ENCODE data around the gene TAF11L11. TPM values are rescaled to one million over a fixed set of nuclear protein-coding genes. Genes with fewer than 3 reads are reported as not detected.
"Not testable (repeated sequence)": the region's sequence is repeated elsewhere in the genome, so short reads cannot be mapped to it uniquely, and the experiment has no call there.

The TAF11L11 gene
- total RNA-seq, 1 donor from 2014 or later = not detected

DNA sequence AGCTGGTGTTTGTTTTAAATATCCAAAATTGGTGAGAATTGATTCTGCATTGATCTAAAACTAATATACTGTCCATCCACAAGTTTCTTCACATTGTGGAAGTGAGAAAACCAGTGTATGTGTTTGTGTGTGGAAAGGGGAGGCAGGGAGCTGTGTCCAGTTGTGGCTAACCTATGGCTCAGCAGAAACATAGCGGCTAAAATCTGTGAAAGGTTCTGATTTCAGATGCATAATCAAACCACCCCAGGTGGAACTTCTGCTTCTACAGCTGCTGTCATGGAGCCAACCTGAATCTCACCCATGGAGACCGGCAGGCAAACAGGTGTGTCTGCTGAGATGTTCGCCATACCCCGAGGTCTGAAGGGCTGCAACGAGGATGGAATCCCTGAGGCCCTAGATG, 30.2 kb downstream of the TAF11L11 start, which contains the start of gene TAF11L14:
TAF11L14 (plus strand) TSS at position 301 of the 400 bp plus-strand sequence.
- DNase-seq (ENCODE audit: extremely low spot score, unreplicated experiment) = no peak
- peaks cover 4% of the 10 kb centered on the region for H3K27me3 Mint-ChIP-seq (ENCODE audit: unreplicated experiment)
- TF ChIP-seq, protein P1, sequence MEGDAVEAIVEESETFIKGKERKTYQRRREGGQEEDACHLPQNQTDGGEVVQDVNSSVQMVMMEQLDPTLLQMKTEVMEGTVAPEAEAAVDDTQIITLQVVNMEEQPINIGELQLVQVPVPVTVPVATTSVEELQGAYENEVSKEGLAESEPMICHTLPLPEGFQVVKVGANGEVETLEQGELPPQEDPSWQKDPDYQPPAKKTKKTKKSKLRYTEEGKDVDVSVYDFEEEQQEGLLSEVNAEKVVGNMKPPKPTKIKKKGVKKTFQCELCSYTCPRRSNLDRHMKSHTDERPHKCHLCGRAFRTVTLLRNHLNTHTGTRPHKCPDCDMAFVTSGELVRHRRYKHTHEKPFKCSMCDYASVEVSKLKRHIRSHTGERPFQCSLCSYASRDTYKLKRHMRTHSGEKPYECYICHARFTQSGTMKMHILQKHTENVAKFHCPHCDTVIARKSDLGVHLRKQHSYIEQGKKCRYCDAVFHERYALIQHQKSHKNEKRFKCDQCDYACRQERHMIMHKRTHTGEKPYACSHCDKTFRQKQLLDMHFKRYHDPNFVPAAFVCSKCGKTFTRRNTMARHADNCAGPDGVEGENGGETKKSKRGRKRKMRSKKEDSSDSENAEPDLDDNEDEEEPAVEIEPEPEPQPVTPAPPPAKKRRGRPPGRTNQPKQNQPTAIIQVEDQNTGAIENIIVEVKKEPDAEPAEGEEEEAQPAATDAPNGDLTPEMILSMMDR (IDR thresholded peaks at IDR 0.05) = no peak
- no peak within 1 kb of the TSS for H3K27ac Mint-ChIP-seq (ENCODE audit: unreplicated experiment)
- no peak within 1 kb of the TSS for H3K4me3 Mint-ChIP-seq (ENCODE audit: unreplicated experiment)
- no peaks in the 10 kb centered on the region for H3K4me1 Mint-ChIP-seq (ENCODE audit: unreplicated experiment)
- no peaks in the 10 kb centered on the region for H3K9me3 Mint-ChIP-seq (ENCODE audit: unreplicated experiment)
- H3K36me3 Mint-ChIP-seq (ENCODE audit: unreplicated experiment) = no peaks in the 10 kb centered on the region

DNA sequence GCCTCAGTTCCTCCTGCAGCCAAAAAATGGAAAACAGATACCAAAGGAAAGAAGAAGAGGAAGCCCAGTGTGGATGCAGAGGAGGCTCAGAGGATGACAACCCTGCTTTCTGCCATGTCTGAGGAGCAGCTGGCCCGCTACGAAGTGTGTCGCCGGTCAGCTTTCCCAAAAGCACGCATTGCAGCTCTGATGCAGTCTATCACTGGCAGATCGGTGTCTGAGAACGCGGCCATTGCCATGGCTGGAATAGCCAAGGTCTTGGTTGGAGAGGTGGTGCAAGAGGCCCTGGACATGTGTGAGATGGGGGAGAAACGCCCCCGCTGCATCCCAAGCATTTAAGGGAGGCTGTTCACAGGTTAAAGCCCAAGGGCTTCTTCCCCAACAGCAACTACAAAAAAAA, 45.2 kb downstream of the TAF11L11 start:
- not testable (repeated sequence) for H3K4me1 Mint-ChIP-seq (ENCODE audit: unreplicated experiment); DNase-seq (ENCODE audit: extremely low spot score, unreplicated experiment); H3K4me3 Mint-ChIP-seq (ENCODE audit: unreplicated experiment); H3K9me3 Mint-ChIP-seq (ENCODE audit: unreplicated experiment); H3K27ac Mint-ChIP-seq (ENCODE audit: unreplicated experiment); H3K27me3 Mint-ChIP-seq (ENCODE audit: unreplicated experiment); H3K36me3 Mint-ChIP-seq (ENCODE audit: unreplicated experiment)

DNA sequence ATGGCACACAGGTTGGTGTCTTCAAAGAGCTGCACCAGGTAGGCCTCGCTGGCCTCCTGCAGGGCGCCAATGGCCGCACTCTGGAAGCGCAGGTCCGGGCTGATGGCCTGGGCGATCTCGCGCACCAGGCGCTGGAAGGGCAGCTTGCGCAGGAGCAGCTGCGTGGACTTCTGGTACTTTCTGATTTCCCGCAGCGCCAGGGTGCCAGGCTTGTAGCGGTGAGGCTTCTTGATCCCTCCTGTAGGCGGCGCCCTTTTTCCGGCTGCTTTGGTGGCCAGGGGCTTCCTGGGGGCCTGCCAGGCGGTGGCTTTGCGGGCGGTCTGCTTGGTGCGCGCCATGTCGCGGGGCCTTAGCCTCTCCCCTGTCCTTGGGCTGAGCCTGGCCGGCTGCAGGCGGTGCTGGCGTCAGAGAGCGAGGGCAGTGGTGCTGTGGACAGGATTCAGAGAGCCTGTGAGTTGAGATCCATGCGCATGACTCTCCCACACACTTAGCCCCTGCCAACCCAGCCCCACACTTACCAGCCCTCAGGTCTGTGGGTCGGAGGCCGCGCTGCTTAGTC, 51.3 kb downstream of the TAF11L11 start:
- not testable (repeated sequence) for H3K4me3 Mint-ChIP-seq (ENCODE audit: unreplicated experiment); H3K27me3 Mint-ChIP-seq (ENCODE audit: unreplicated experiment); H3K27ac Mint-ChIP-seq (ENCODE audit: unreplicated experiment); H3K9me3 Mint-ChIP-seq (ENCODE audit: unreplicated experiment); DNase-seq (ENCODE audit: extremely low spot score, unreplicated experiment); H3K36me3 Mint-ChIP-seq (ENCODE audit: unreplicated experiment); H3K4me1 Mint-ChIP-seq (ENCODE audit: unreplicated experiment)

Other genes starting within 250 kb of the TAF11L11 start
- not detected in 2 replicates for gene TAF11L2, start 106.0 kb upstream of the TAF11L11 start, total RNA-seq
- not detected in 2 replicates for gene TAF11L3, start 85.8 kb upstream of the TAF11L11 start, total RNA-seq
- not detected in 2 replicates for gene TAF11L4, start 82.4 kb upstream of the TAF11L11 start, total RNA-seq
- not detected in 2 replicates for gene TAF11L5, start 78.9 kb upstream of the TAF11L11 start, total RNA-seq
- gene TAF11L6, start 75.5 kb upstream of the TAF11L11 start, total RNA-seq = not detected in 2 replicates
- not detected in 2 replicates for gene TAF11L7, start 18.4 kb upstream of the TAF11L11 start, total RNA-seq
- not detected in 2 replicates for gene TAF11L8, start 13.2 kb upstream of the TAF11L11 start, total RNA-seq
- gene TAF11L9, start 9.8 kb upstream of the TAF11L11 start, total RNA-seq = not detected in 2 replicates
- gene TAF11L10, start 6.4 kb upstream of the TAF11L11 start, total RNA-seq = not detected in 2 replicates
- not detected in 2 replicates for gene TAF11L12, start 6.2 kb downstream of the TAF11L11 start, total RNA-seq
- gene TAF11L13, start 27.9 kb downstream of the TAF11L11 start, total RNA-seq = not detected in 2 replicates
- gene TAF11L14, start 30.3 kb downstream of the TAF11L11 start, total RNA-seq = not detected in 2 replicates

All from osteocyte (in vitro differentiated cells).